Measurements from ENCODE around the gene EIF4H.
"Not testable (repeated sequence)": the region's sequence is repeated elsewhere in the genome, so short reads cannot be mapped to it uniquely, and the experiment has no call there.

Gene EIF4H

DNA sequence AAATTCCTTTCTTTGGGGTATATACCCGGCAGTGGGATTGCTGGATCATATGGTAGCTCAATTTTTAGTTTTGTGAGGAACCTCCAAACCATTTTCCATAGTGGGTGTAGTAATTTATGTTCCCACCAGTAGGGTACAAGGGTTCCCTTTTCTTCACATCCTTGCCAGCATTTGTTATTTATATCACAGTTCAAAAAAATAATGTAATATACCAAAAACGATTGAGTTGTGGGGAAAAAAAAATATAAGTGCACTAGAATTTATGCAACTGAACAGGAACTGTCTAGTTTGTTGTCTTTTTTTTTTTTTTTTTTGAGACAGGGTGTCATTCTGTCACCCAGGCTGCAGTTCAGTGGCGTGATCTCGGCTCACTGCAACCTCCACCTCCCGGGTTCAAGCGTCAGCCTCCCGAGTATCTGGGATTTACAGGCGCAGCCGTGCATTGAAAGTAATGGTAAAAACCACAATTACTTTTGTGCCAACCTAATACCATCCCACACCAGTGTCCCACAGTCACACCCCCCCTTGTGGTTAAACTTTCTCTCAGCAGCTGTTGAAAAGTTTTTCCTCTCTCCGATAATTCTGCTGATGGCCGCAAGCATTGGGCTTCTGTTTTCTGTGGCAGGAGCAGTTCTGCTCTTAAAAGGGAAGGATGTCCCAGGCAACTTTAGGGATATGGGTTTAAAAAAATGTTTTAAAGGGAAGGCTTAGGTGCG is 28.8 kb downstream of the EIF4H start:
- peak in 1 of 2 experiments; percentile 34 for DNase-seq

GRCh38 chr7:74203956-74204618 is 29.9 kb downstream of the EIF4H start:
- DNase-seq: no peak

- not testable (repeated sequence) for DNase-seq
Measured at GRCh38 chr7:74206052-74206451, 31.9 kb downstream of the EIF4H start.

- peak; percentile 38 to 73 for DNase-seq
Measured at GRCh38 chr7:74206589-74207120, 32.5 kb downstream of the EIF4H start.

GRCh38 chr7:74207586-74207985 is 33.4 kb downstream of the EIF4H start:
- DNase-seq: no peak

- DNase-seq: not testable (repeated sequence)
Measured at GRCh38 chr7:74208241-74208640, 34.1 kb downstream of the EIF4H start.

GRCh38 chr7:74212661-74213060 is 38.5 kb downstream of the EIF4H start:
- no peak for DNase-seq

- DNase-seq: no peak
Measured at GRCh38 chr7:74214816-74215630, 40.9 kb downstream of the EIF4H start.

GRCh38 chr7:74215921-74216320 is 41.8 kb downstream of the EIF4H start:
- DNase-seq: no peak

- DNase-seq: no peak
Measured at GRCh38 chr7:74216361-74216761, 42.2 kb downstream of the EIF4H start.

DNA sequence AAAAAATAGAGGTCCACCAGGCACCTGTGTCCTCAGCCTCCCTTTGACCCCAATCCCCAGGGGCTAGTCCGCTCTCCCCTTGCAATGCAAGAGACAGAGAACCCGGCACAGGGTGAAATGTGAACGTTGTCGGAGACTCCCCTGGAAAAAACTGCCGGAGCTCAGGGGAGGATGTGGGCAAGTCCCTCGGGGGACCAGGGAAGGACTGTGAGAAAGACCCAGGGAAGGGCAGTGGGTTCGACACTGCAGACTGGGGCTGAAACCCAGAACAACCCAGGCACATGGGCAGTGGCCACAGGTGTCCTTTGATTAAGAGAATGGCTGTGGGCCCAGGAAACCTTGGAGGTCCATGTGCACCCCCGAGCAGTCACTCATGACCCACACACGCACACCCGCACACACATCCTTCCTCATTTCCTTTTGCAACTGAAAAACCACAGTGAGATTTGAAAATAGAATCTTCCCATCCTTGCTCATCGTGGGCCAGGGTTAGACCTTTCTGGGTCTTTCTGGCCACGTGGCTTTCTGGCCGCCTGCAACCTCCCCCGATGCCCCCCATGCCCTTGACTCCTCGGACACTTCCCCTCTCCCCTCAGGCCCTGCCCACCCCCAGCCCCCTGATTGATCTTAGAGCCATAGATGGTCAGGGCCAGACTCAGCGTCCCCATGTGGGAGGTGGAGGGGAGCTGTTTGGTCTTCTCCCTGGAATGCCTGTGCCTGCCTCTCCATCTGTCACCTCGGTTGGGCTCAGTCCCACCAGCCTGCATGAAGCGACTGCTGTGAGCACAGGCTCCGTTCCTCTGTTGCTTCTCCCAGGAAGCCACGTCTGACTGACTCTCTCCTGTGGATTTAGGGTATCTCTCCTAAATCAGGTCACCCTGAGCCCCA is 43.5 kb downstream of the EIF4H start:
- DNase-seq: no peak

DNA sequence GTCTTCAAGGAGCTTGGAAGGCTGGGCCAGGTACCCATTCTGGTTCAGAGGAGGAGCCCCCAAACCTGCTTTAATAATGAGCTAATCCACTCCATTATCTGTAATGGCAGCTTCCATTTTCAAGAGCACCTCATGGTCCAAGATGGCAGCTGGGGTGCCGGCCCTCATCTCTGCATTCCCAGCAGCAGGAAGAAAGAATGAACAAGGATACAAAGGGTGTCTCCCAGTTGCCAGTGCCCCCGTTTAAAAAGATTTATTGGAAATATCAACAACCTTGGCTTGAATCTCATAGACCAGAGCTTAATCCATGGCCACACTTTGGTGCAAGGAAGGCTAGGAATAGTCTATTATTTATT is 44.2 kb downstream of the EIF4H start:
- no peak for DNase-seq

DNA sequence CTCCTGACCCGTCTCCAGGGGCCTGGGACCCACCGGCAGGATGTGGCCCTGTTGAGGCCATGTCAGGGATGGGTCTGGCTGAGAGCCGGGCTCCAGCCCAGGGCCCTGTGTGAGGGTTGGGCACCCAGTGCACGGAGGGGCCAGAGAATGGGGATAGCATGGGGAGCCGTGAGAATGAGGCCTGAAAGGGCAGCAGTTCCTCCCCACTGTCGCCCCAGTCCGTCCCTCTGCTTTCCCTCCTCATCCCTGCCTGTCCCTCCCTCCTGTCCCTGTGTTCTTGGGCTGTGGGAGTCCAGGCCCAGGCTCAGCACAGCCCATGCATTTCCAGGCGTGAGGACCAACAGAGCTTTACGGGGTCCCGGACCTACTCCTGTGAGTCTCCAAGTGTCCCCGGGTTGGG is 45.3 kb downstream of the EIF4H start:
- DNase-seq: no peak

DNA sequence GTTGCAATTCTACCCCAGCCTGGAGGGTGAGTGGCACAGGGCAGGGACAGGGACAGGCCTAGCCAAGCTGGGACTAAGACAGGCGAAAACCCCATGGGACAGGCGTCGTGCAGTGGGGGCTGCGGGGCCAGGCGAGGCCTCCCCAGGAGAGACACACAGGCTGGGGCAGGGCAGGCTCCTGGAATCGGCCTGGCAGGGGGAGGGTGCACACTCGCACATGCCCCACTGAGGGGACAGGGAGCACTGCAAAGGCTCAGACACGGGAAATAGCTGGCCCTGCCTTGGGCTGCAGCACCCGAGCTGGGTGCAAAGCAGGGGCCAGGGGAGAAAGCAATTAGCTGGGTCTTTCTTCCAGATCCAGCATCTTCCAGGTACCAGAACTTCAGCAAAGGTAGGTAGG is 46.1 kb downstream of the EIF4H start:
- DNase-seq: no peak

GRCh38 chr7:74221713-74222112 is 47.6 kb downstream of the EIF4H start:
- no peak for DNase-seq

GRCh38 chr7:74222851-74223710 is 48.9 kb downstream of the EIF4H start:
- no peak for DNase-seq

DNA sequence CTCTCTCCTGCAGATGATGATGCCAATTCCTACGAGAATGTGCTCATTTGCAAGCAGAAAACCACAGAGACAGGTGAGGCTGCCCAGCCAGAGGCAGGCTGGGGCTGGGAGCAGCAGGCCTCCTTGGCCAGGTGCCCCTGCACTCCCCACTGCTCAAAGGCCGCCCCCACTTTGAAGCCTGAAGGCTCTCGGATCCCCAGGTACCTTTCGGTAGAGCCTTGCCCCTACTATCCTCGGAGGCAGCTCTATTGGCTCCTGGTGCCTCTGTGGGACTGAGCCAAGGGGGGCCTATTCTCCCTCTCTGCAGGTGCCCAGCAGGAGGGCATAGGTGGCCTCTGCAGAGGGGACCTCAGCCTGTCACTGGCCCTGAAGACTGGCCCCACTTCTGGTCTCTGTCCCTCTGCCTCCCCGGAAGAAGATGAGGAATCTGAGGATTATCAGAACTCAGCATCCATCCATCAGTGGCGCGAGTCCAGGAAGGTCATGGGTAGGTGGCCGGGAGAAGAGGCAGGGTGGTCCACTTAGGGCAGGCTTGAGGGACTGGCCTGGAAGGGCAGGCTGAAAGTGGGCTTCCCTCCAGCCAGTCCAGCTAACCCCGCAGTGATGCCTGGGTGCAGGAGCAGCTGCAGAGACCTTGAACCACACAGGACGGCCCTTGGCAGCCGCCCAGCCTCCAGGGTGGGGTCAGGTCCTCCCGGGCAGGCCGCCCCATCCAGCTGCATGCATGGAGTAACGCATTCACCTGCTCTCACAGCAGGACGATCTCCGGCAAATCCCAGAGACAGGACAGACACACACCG is 49.8 kb downstream of the EIF4H start:
- DNase-seq: no peak

GRCh38 chr7:74224511-74224832 is 50.3 kb downstream of the EIF4H start:
- DNase-seq: no peak

DNA sequence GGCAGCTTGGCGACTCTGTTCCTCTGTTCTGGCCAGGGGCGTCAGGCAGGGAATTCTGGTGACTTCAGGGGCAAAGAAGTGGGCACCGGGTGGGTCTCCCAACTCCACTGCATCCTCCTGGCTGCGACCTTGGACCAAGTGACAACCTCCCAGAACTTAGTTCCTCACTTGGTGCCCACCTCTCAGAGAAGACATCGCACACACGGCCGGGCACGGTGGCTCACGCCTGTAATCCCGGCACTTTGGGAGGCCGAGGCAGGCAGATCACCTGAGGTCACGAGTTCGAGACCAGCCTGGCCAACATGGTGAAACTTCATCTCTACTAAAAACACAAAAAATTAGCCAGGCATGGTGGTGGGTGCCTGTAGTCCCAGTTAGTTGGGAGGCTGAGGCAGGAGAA is 50.8 kb downstream of the EIF4H start:
- not testable (repeated sequence) for DNase-seq

GRCh38 chr7:74225400-74225799 is 51.2 kb downstream of the EIF4H start:
- DNase-seq: no peak

GRCh38 chr7:74226633-74227032 is 52.5 kb downstream of the EIF4H start:
- DNase-seq: no peak

Measured in SW 1271 (cell line).